HepG2 (cell line): Measurements from ENCODE around the gene WFDC5. TPM values are rescaled to one million over a fixed set of nuclear protein-coding genes. Genes with fewer than 3 reads are reported as not detected.

Experiments used
- ATAC-seq: fragments of 200-7000 bp; cut with Tn5 transposase; 3 replicates; pipeline ENCODE4 v1.9.1; 2020; ENCODE audit warnings: mild to moderate bottlenecking, moderate library complexity
- BruUV-seq: library from RNA; stranded (reverse); fragments of 400-500 nt; replicated peaks from 2 replicates; lab custom pipeline; 2021; lab: Mats Ljungman, UMichigan
- CTCF ChIA-PET: fragments of 300-600 bp; formaldehyde crosslinking; extraction: SDS; loops from one replicate; lab custom pipeline; 2021; ENCODE audit warnings: low total read pairs, inconsistent platforms, low intra/inter-chr PET ratio; lab: Yijun Ruan, JAX
- POLR2A ChIA-PET: fragments of 350-600 bp; sonication (Branson Sonifier 250); formaldehyde crosslinking; loops from one replicate; lab custom pipeline; 2020; ENCODE audit warnings: antibody characterized with exemption, inconsistent platforms; lab: Yijun Ruan, JAX
- DNase-seq: peaks from one replicate; pipeline ENCODE4 v3.0.0-alpha.2; 2015; ENCODE audit warnings: low spot score
- FAIRE-seq: peaks from 3 replicates; lab custom pipeline; 2011; peaks lifted over from hg19 to GRCh38; lab: Jason Lieb, UNC
- H2AFZ ChIP-seq: one replicate; pipeline ENCODE4 v1.6.1; 2011; ENCODE audit warnings: low read length, inconsistent platforms
- H3K27ac ChIP-seq: fragments of 300-600 bp; 3 replicates; pipeline ENCODE4 v1.8.0; 2011; ENCODE audit warnings: mixed run types, mild to moderate bottlenecking, mixed read lengths, low read length, inconsistent platforms; ENCODE audit not compliant: insufficient read depth; ENCODE audit errors: extremely low read length
- H3K27me3 ChIP-seq, 2 experiments: fragments of 200-600 bp in 1 of 2; 2 replicates in 1 of 2; 3 replicates in 1 of 2; pipeline versions ENCODE4 v1.6.0 to v1.8.0; 2011; ENCODE audit warnings: low read length in 2 of 2, mild to moderate bottlenecking in 2 of 2, moderate library complexity in 2 of 2, inconsistent platforms in 1 of 2; ENCODE audit not compliant: insufficient read depth in 2 of 2, control insufficient read depth in 1 of 2
- H3K36me3 ChIP-seq, 2 experiments: fragments of 200-600 bp in 1 of 2; replicated peaks in 1 of 2; 2 replicates in 1 of 2; 3 replicates in 1 of 2; pipeline versions ENCODE4 v1.5.1 to v1.8.0; 2011; ENCODE audit warnings: low read length in 2 of 2, inconsistent platforms in 1 of 2; ENCODE audit not compliant: insufficient read depth in 2 of 2, control insufficient read depth in 1 of 2
- H3K4me1 ChIP-seq: 2 replicates; pipeline ENCODE4 v1.5.1; 2012; ENCODE audit warnings: low read length, inconsistent platforms; ENCODE audit not compliant: insufficient read depth
- H3K4me2 ChIP-seq: 2 replicates; pipeline ENCODE4 v1.6.0; 2011; ENCODE audit warnings: low read depth, low read length, inconsistent platforms
- H3K4me3 ChIP-seq, 3 experiments: fragments of 200-600 bp in 1 of 3; sonication (generic), shearing (Covaris generic) in 1 of 3; replicated peaks in 1 of 3; 2 replicates each; pipeline ENCODE4 v1.5.1; 2011 to 2016; ENCODE audit warnings: low read length in 3 of 3, inconsistent platforms in 2 of 3, low read depth in 2 of 3, mild to moderate bottlenecking in 2 of 3, control low read depth in 1 of 3, mixed read lengths in 1 of 3; ENCODE audit not compliant: insufficient read depth in 1 of 3
- H3K79me2 ChIP-seq: one replicate; pipeline ENCODE4 v1.6.1; 2011; ENCODE audit warnings: low read length, inconsistent platforms; ENCODE audit not compliant: insufficient read depth
- H3K9ac ChIP-seq: 2 replicates; pipeline ENCODE4 v1.6.0; 2011; ENCODE audit warnings: mild to moderate bottlenecking, low read depth, low read length, inconsistent platforms; ENCODE audit not compliant: insufficient read depth
- H3K9me3 ChIP-seq: 2 replicates; pipeline ENCODE4 v1.5.1; 2012; ENCODE audit warnings: mild to moderate bottlenecking, low read length
- H4K20me1 ChIP-seq: 2 replicates; pipeline ENCODE4 v1.6.0; 2011; ENCODE audit warnings: inconsistent platforms, mild to moderate bottlenecking, low read length, moderate library complexity; ENCODE audit not compliant: insufficient read depth
- ATF2 ChIP-seq: sonication (generic); formaldehyde crosslinking; IDR thresholded peaks from 2 replicates; pipeline ENCODE4 v1.4.0; 2020; ENCODE audit warnings: missing genetic modification reagents
- BRCA1 ChIP-seq: sonication (generic); formaldehyde crosslinking; IDR thresholded peaks from 2 replicates; pipeline ENCODE4 v1.4.0; 2020; ENCODE audit warnings: missing genetic modification reagents
- ERF ChIP-seq: IDR thresholded peaks from 2 replicates; pipeline ENCODE4 v1.6.1; 2018; ENCODE audit warnings: missing biosample characterization, missing genetic modification reagents
- GATAD1 ChIP-seq: IDR thresholded peaks from 2 replicates; pipeline ENCODE4 v1.6.1; 2016; ENCODE audit warnings: missing genetic modification reagents, missing compliant biosample characterization
- MATR3 ChIP-seq: sonication (generic); formaldehyde crosslinking; IDR thresholded peaks from 2 replicates; pipeline ENCODE4 v1.4.0; 2020; ENCODE audit warnings: missing genetic modification reagents
- MTF1 ChIP-seq: sonication (generic); formaldehyde crosslinking; IDR thresholded peaks from 2 replicates; pipeline ENCODE4 v1.5.0; 2020; ENCODE audit warnings: missing genetic modification reagents
- NFE2L2 ChIP-seq: fragments of 150-350 bp; IDR thresholded peaks from 2 replicates; pipeline ENCODE4 v1.6.1; 2014; ENCODE audit warnings: low read length
- NR2F2 ChIP-seq: IDR thresholded peaks from 2 replicates; pipeline ENCODE4 v1.6.1; 2012; ENCODE audit warnings: low read depth, inconsistent platforms, borderline replicate concordance
- POGZ ChIP-seq: sonication (generic); formaldehyde crosslinking; IDR thresholded peaks from 2 replicates; pipeline ENCODE4 v1.4.0; 2020; ENCODE audit warnings: mild to moderate bottlenecking, missing genetic modification reagents
- SAFB2 ChIP-seq: sonication (generic); formaldehyde crosslinking; IDR thresholded peaks from 2 replicates; pipeline ENCODE4 v1.5.1; 2020; ENCODE audit warnings: missing genetic modification reagents, low read depth, mild to moderate bottlenecking, borderline replicate concordance
- TCF7L2 ChIP-seq: IDR thresholded peaks from 2 replicates; pipeline ENCODE4 v1.6.1; 2011; ENCODE audit warnings: mild to moderate bottlenecking, low read depth, low read length, moderate library complexity
- TEAD2 ChIP-seq: sonication (generic); formaldehyde crosslinking; IDR thresholded peaks from 2 replicates; pipeline ENCODE4 v1.9.0; 2021; ENCODE audit warnings: missing genetic modification reagents
- TOE1 ChIP-seq: sonication (generic); formaldehyde crosslinking; IDR thresholded peaks from 2 replicates; pipeline ENCODE4 v1.4.0; 2020; ENCODE audit warnings: mild to moderate bottlenecking, missing genetic modification reagents
- U2AF1 ChIP-seq: fragments of 200-400 bp; formaldehyde crosslinking; optimal IDR thresholded peaks from 2 replicates; pipeline ENCODE3; 2017; ENCODE audit warnings: mild to moderate bottlenecking, low read depth, low read length
- YEATS2 ChIP-seq: sonication (generic); formaldehyde crosslinking; IDR thresholded peaks from 2 replicates; pipeline ENCODE4 v1.4.0; 2020; ENCODE audit warnings: missing genetic modification reagents, borderline replicate concordance
- ZFX ChIP-seq: sonication (generic); formaldehyde crosslinking; IDR thresholded peaks from 2 replicates; pipeline ENCODE4 v1.4.0; 2020; ENCODE audit warnings: mild to moderate bottlenecking, low read depth, missing genetic modification reagents, moderate library complexity
- ZMYM3 ChIP-seq: sonication (generic); formaldehyde crosslinking; IDR thresholded peaks from 2 replicates; pipeline ENCODE4 v1.5.1; 2020; ENCODE audit warnings: mild to moderate bottlenecking, missing genetic modification reagents
- ZMYM4 ChIP-seq: sonication (generic); formaldehyde crosslinking; IDR thresholded peaks from 2 replicates; pipeline ENCODE4 v1.8.1; 2023; ENCODE audit warnings: mild to moderate bottlenecking, missing genetic modification reagents
- ZNF891 ChIP-seq: sonication (generic); formaldehyde crosslinking; IDR thresholded peaks from 2 replicates; pipeline ENCODE4 v1.5.0; 2020; ENCODE audit warnings: mild to moderate bottlenecking, missing genetic modification reagents
- WGBS: methylation state at CpG from one replicate; pipeline ENCODE4 v1.1.6; 2017; ENCODE audit warnings: low lambda C conversion rate; 5-methylcytosine and 5-hydroxymethylcytosine counted together
- in situ Hi-C: cut with HindIII; loops from 2 replicates; pipeline ENCODE4 v1.10.0; 2017; ENCODE audit warnings: low pct_unique_long_range_greater_than_20kb; ENCODE audit not compliant: extremely low pct_ligation_motif_present
- intact Hi-C: fragments of 100-400 bp; cut with micrococcal nuclease; formaldehyde crosslinking; loops from one replicate; pipeline ENCODE4 v1.10.0; 2022; ENCODE audit not compliant: unreplicated experiment
- polyA plus RNA-seq, 8 experiments: library from polyadenylated mRNA; depleted of rRNA in 3 of 8; stranded (reverse) in 7 of 8; unstranded in 1 of 8; fragments of >200 nt; fragmentation: Illumina TruSeq in 4 of 8; extraction: Trizol in 4 of 8; gene quantifications; 2 replicates each; pipeline versions ENCODE4 v1.2.1 to v1.2.3, GENCODE V29; 2011 to 2016; ENCODE audit warnings: low read depth in 4 of 8, missing spikeins in 1 of 8, mixed read lengths in 1 of 8; ENCODE audit not compliant: insufficient read depth in 1 of 8
- total RNA-seq, 5 experiments: library from RNA; depleted of rRNA; stranded (reverse); fragments of >200 nt; fragmentation: Illumina TruSeq; extraction: Trizol; gene quantifications; 2 replicates each; pipeline ENCODE4 v1.2.3, GENCODE V29; 2016; ENCODE audit warnings: low read depth in 1 of 5
- TF ChIP-seq, protein P1 (sequence below): sonication (generic); formaldehyde crosslinking; IDR thresholded peaks from 2 replicates; pipeline ENCODE4 v1.4.0; 2020; ENCODE audit warnings: missing genetic modification reagents
- TF ChIP-seq, protein P2 (sequence below): sonication (generic); formaldehyde crosslinking; IDR thresholded peaks from 2 replicates; pipeline ENCODE4 v1.8.1; 2023; ENCODE audit warnings: mild to moderate bottlenecking, missing genetic modification reagents

WFDC5 gene
- total and polyA plus RNA-seq, 2 of the 13 experiments (the other 11 are each of a cell fraction or from before 2014, with no cell fraction given) = not detected

- intact Hi-C loops = no loop called here
- DNase-seq = peak; percentile 25
- TF ChIP-seq ZNF891 (CRISPR knock-in tag) (peak; percentile 66; the same call in 1 of the 2 replicates), NR2F2 (no peak), U2AF1 (no peak), ATF2 (no peak), ERF (CRISPR knock-in tag) (peak; percentile 29; the same call in 1 of the 2 replicates), TEAD2 (CRISPR knock-in tag) (no peak), MATR3 (CRISPR knock-in tag) (no peak), ZMYM3 (CRISPR knock-in tag) (peak; percentile 29; the same call in 1 of the 2 replicates), ZMYM4 (CRISPR knock-in tag) (0 out of 2 replicates have a peak, but pooled peaks have one; percentile 13), GATAD1 (CRISPR knock-in tag) (0 out of 2 replicates have a peak, but pooled peaks have one; percentile 27), TOE1 (CRISPR knock-in tag) (no peak), BRCA1 (CRISPR knock-in tag) (no peak), MTF1 (CRISPR knock-in tag) (no peak), POGZ (CRISPR knock-in tag) (peak; percentile 45), SAFB2 (CRISPR knock-in tag) (no peak), YEATS2 (CRISPR knock-in tag) (peak; percentile 41; the same call in 1 of the 2 replicates), ZFX (peak; percentile 49; the same call in 1 of the 2 replicates), NFE2L2 (no peak), TCF7L2 (no peak)
- TF ChIP-seq, protein P1, sequence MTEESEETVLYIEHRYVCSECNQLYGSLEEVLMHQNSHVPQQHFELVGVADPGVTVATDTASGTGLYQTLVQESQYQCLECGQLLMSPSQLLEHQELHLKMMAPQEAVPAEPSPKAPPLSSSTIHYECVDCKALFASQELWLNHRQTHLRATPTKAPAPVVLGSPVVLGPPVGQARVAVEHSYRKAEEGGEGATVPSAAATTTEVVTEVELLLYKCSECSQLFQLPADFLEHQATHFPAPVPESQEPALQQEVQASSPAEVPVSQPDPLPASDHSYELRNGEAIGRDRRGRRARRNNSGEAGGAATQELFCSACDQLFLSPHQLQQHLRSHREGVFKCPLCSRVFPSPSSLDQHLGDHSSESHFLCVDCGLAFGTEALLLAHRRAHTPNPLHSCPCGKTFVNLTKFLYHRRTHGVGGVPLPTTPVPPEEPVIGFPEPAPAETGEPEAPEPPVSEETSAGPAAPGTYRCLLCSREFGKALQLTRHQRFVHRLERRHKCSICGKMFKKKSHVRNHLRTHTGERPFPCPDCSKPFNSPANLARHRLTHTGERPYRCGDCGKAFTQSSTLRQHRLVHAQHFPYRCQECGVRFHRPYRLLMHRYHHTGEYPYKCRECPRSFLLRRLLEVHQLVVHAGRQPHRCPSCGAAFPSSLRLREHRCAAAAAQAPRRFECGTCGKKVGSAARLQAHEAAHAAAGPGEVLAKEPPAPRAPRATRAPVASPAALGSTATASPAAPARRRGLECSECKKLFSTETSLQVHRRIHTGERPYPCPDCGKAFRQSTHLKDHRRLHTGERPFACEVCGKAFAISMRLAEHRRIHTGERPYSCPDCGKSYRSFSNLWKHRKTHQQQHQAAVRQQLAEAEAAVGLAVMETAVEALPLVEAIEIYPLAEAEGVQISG (CRISPR knock-in tag) = no peak
- TF ChIP-seq, protein P2, sequence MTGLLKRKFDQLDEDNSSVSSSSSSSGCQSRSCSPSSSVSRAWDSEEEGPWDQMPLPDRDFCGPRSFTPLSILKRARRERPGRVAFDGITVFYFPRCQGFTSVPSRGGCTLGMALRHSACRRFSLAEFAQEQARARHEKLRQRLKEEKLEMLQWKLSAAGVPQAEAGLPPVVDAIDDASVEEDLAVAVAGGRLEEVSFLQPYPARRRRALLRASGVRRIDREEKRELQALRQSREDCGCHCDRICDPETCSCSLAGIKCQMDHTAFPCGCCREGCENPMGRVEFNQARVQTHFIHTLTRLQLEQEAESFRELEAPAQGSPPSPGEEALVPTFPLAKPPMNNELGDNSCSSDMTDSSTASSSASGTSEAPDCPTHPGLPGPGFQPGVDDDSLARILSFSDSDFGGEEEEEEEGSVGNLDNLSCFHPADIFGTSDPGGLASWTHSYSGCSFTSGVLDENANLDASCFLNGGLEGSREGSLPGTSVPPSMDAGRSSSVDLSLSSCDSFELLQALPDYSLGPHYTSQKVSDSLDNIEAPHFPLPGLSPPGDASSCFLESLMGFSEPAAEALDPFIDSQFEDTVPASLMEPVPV (CRISPR knock-in tag) = no peak
Observed at GRCh38 chr20:45100563-45101245, 14.3 kb downstream of the WFDC5 start, which contains the start of gene KCNS1. KCNS1 (minus strand) TSS chr20:45101127; CDS start chr20:45099236, 1,891 bp downstream.

More at GRCh38 chr20:45100563-45101245, 14.3 kb downstream of the WFDC5 start, which contains the start of gene KCNS1:
- Histone ChIP-seq H3K4me1 (peaks cover 12% of the 10 kb centered on the region), H3K9me3 (no peaks in the 10 kb centered on the region), H3K36me3 (no peaks in the 10 kb centered on the region), H3K27me3 (peaks cover 1 to 38% of the 10 kb centered on the region in 2 experiments), H3K9ac (peak within 1 kb of the TSS; percentile 28), H3K27ac (no peak within 1 kb of the TSS), H4K20me1 (no peaks in the 10 kb centered on the region), H2AFZ (no peak within 1 kb of the TSS), H3K4me3 (peak within 1 kb of the TSS; percentile 34 to 69 (median 55)), H3K79me2 (no peaks in the 10 kb centered on the region), H3K4me2 (peak within 1 kb of the TSS; percentile 75)
- BruUV-seq = no TSS peak
- CTCF ChIA-PET = no interaction called here
- POLR2A ChIA-PET = no interaction called here
- ATAC-seq = peak; percentile 84
- WGBS = 2% methylated on average over 35 of the region's 38 CpGs
- FAIRE-seq = no peak
- in situ Hi-C loops = no loop called here
